HUES48 (cell line): ENCODE measurements around the gene GPR17.

Source experiments
- H3K27ac ChIP-seq: one replicate; pipeline ENCODE4 v1.7.0; 2013; ENCODE audit warnings: low read depth, low read length, inconsistent platforms
- H3K27me3 ChIP-seq: 2 replicates; pipeline ENCODE4 v1.6.1; 2013; ENCODE audit warnings: mild to moderate bottlenecking, low read length; ENCODE audit not compliant: control insufficient read depth, insufficient read depth
- H3K36me3 ChIP-seq: 2 replicates; pipeline ENCODE4 v1.6.1; 2013; ENCODE audit warnings: low read length; ENCODE audit not compliant: control insufficient read depth, insufficient read depth
- H3K4me1 ChIP-seq: 2 replicates; pipeline ENCODE4 v1.6.1; 2013; ENCODE audit warnings: mild to moderate bottlenecking, low read length; ENCODE audit not compliant: control insufficient read depth, insufficient read depth
- H3K4me3 ChIP-seq: 2 replicates; pipeline ENCODE4 v1.5.1; 2013; ENCODE audit warnings: mild to moderate bottlenecking, low read depth, low read length
- H3K9ac ChIP-seq: 2 replicates; pipeline ENCODE4 v1.6.1; 2013; ENCODE audit warnings: mild to moderate bottlenecking, low read depth, low read length, moderate library complexity
- H3K9me3 ChIP-seq: 2 replicates; pipeline ENCODE4 v1.6.1; 2013; ENCODE audit warnings: low read length; ENCODE audit not compliant: control insufficient read depth, insufficient read depth

GPR17 gene

GRCh38 chr2:127681288-127681804 is 35.4 kb downstream of the GPR17 start:
- Histone ChIP-seq H3K36me3 (no peaks in the 10 kb centered on the region), H3K9ac (no peak overlapping the region), H3K9me3 (no peaks in the 10 kb centered on the region), H3K27me3 (peaks cover 21% of the 10 kb centered on the region), H3K27ac (no peak overlapping the region), H3K4me3 (no peak overlapping the region), H3K4me1 (no peaks in the 10 kb centered on the region)

- no peaks in the 10 kb centered on the region for H3K9me3 ChIP-seq
- H3K27ac ChIP-seq = no peak overlapping the region
- no peak overlapping the region for H3K4me3 ChIP-seq
- H3K9ac ChIP-seq = no peak overlapping the region
- no peaks in the 10 kb centered on the region for H3K4me1 ChIP-seq
- no peaks in the 10 kb centered on the region for H3K36me3 ChIP-seq
- H3K27me3 ChIP-seq = peaks cover 12% of the 10 kb centered on the region
Observed at GRCh38 chr2:127681976-127682857, 36.3 kb downstream of the GPR17 start.

- Histone ChIP-seq H3K36me3 (no peaks in the 10 kb centered on the region), H3K9me3 (no peaks in the 10 kb centered on the region), H3K27ac (no peak overlapping the region), H3K4me3 (no peak overlapping the region), H3K9ac (no peak overlapping the region), H3K4me1 (no peaks in the 10 kb centered on the region), H3K27me3 (0 out of 2 replicates have a peak, but pooled peaks cover 4% of the 10 kb centered on the region)
Observed at GRCh38 chr2:127683056-127683455, 37.1 kb downstream of the GPR17 start.

- H3K9ac ChIP-seq = no peak overlapping the region
- H3K27me3 ChIP-seq = no peaks in the 10 kb centered on the region
- no peaks in the 10 kb centered on the region for H3K9me3 ChIP-seq
- no peak overlapping the region for H3K27ac ChIP-seq
- no peaks in the 10 kb centered on the region for H3K4me1 ChIP-seq
- H3K4me3 ChIP-seq = no peak overlapping the region
- no peaks in the 10 kb centered on the region for H3K36me3 ChIP-seq
Observed at GRCh38 chr2:127683757-127684156, 37.8 kb downstream of the GPR17 start.

GRCh38 chr2:127685410-127686080 is 39.6 kb downstream of the GPR17 start:
- Histone ChIP-seq H3K9ac (no peak overlapping the region), H3K4me1 (no peaks in the 10 kb centered on the region), H3K9me3 (peaks cover 13% of the 10 kb centered on the region), H3K27ac (no peak overlapping the region), H3K4me3 (no peak overlapping the region), H3K36me3 (no peaks in the 10 kb centered on the region), H3K27me3 (no peaks in the 10 kb centered on the region)

GRCh38 chr2:127688405-127688804 is 42.5 kb downstream of the GPR17 start:
- H3K4me1 ChIP-seq = no peaks in the 10 kb centered on the region

GRCh38 chr2:127690696-127691095 is 44.7 kb downstream of the GPR17 start:
- H3K36me3 ChIP-seq = no peaks in the 10 kb centered on the region
- 0 out of 2 replicates have a peak, but pooled peaks cover 6% of the 10 kb centered on the region for H3K27me3 ChIP-seq
- peaks cover 20% of the 10 kb centered on the region for H3K9me3 ChIP-seq
- no peak overlapping the region for H3K9ac ChIP-seq
- no peak overlapping the region for H3K4me3 ChIP-seq
- no peak overlapping the region for H3K27ac ChIP-seq
- no peaks in the 10 kb centered on the region for H3K4me1 ChIP-seq

More at GRCh38 chr2:127688405-127688804, 42.5 kb downstream of the GPR17 start:
- H3K27ac ChIP-seq = no peak overlapping the region
- H3K27me3 ChIP-seq = no peaks in the 10 kb centered on the region
- H3K36me3 ChIP-seq = no peaks in the 10 kb centered on the region
- no peak overlapping the region for H3K4me3 ChIP-seq
- H3K9me3 ChIP-seq = peaks cover 20% of the 10 kb centered on the region
- H3K9ac ChIP-seq = no peak overlapping the region

GRCh38 chr2:127694986-127695385 is 49.0 kb downstream of the GPR17 start:
- no peaks in the 10 kb centered on the region for H3K36me3 ChIP-seq
- H3K9ac ChIP-seq = no peak overlapping the region
- H3K27ac ChIP-seq = no peak overlapping the region
- peak overlapping the region; percentile 44; the same call in 1 of the 2 replicates for H3K4me3 ChIP-seq
- H3K27me3 ChIP-seq = 0 out of 2 replicates have a peak, but pooled peaks cover 6% of the 10 kb centered on the region
- no peaks in the 10 kb centered on the region for H3K4me1 ChIP-seq
- H3K9me3 ChIP-seq = peaks cover 13% of the 10 kb centered on the region

- Histone ChIP-seq H3K4me3 (peak overlapping the region; percentile 44), H3K9me3 (peaks cover 5% of the 10 kb centered on the region), H3K36me3 (no peaks in the 10 kb centered on the region), H3K4me1 (peaks cover 7% of the 10 kb centered on the region), H3K27ac (no peak overlapping the region), H3K9ac (no peak overlapping the region), H3K27me3 (0 out of 2 replicates have a peak, but pooled peaks cover 6% of the 10 kb centered on the region)
Observed at GRCh38 chr2:127695491-127696472, 49.8 kb downstream of the GPR17 start.

- Histone ChIP-seq H3K27me3 (0 out of 2 replicates have a peak, but pooled peaks cover 6% of the 10 kb centered on the region), H3K4me1 (peaks cover 14% of the 10 kb centered on the region), H3K36me3 (no peaks in the 10 kb centered on the region), H3K27ac (no peak overlapping the region), H3K9me3 (no peaks in the 10 kb centered on the region), H3K4me3 (no peak overlapping the region), H3K9ac (no peak overlapping the region)
Observed at GRCh38 chr2:127697482-127698180, 51.7 kb downstream of the GPR17 start.
